Left lung (tissue), 10 donors: ENCODE measurements around the gene IFITM2. TPM values are rescaled to one million over a fixed set of nuclear protein-coding genes. Genes with fewer than 3 reads are reported as not detected.
A peak's percentile ranks its signal among the peaks of the same experiment; 100 is the strongest.
"Not testable (repeated sequence)": the region's sequence is repeated elsewhere in the genome, so short reads cannot be mapped to it uniquely, and the experiment has no call there.

Source experiments
- ATAC-seq: fragments of 200-7000 bp; cut with Tn5 transposase; one replicate; pipeline ENCODE4 v1.9.1; 2020; ENCODE audit warnings: moderate library complexity
- DNase-seq, 4 donors: peaks; one replicate each; pipeline ENCODE4 v3.0.0-alpha.2; 2013 to 2020
- H3K27ac ChIP-seq, 2 donors: fragments of 200-600 bp; sonication (generic) in 1 of 2; one replicate each; pipeline versions ENCODE4 v1.5.0 to v1.8.0; 2020 to 2021
- H3K27me3 ChIP-seq, 2 donors: fragments of 200-600 bp; sonication (generic) in 1 of 2; one replicate each; pipeline versions ENCODE4 v1.5.0 to v1.8.0; 2020 to 2021
- H3K36me3 ChIP-seq, 2 donors: fragments of 200-600 bp; sonication (generic) in 1 of 2; one replicate each; pipeline versions ENCODE4 v1.5.0 to v1.8.0; 2020 to 2021
- H3K4me1 ChIP-seq, 2 donors: fragments of 200-600 bp; one replicate each; pipeline ENCODE4 v1.8.0; 2021
- H3K4me3 ChIP-seq, 2 donors: fragments of 200-600 bp; sonication (generic) in 1 of 2; one replicate each; pipeline versions ENCODE4 v1.5.0 to v1.8.0; 2020 to 2021; ENCODE audit warnings: mild to moderate bottlenecking in 1 of 2
- H3K9me3 ChIP-seq, 2 donors: fragments of 200-600 bp; sonication (generic) in 1 of 2; one replicate each; pipeline versions ENCODE4 v1.5.0 to v1.8.0; 2020 to 2021
- CTCF ChIP-seq, 2 donors: fragments of 200-600 bp; sonication (generic) in 1 of 2; IDR thresholded peaks; one replicate each; pipeline versions ENCODE4 v1.5.0 to v1.8.0; 2021; ENCODE audit warnings: antibody characterized with exemption in 2 of 2
- intact Hi-C, 2 donors: fragments of 100-400 bp; cut with DNase I; formaldehyde crosslinking; loops; one replicate each; pipeline versions ENCODE4 v1.11.2 to v1.14.2; 2022
- polyA plus RNA-seq, 6 donors: library from polyadenylated mRNA; unstranded; fragments of 120-200 nt; gene quantifications; one replicate each; pipeline ENCODE4 v1.2.1, GENCODE V29; 2013; ENCODE audit not compliant: insufficient read length in 6 of 6
- total RNA-seq, 2 donors: library from RNA; stranded (reverse); fragmentation: NEBNext Ultra II Directional; extraction: Animal tissue kit (Norgen Biotek cat#: 25700); gene quantifications; one replicate each; pipeline ENCODE4 v1.2.1, GENCODE V29; 2021
- donor health status: DM: no; HTN: yes; CAD: no.
- donor health status: DM: no; HTN: no; CAD: no.

The IFITM2 gene
- total and polyA plus RNA-seq, 8 donors = 106 to 886 (median 162) TPM

GRCh38 chr11:309979-310572, 2.5 kb downstream of the IFITM2 start:
- intact Hi-C loops, H3K27me3 ChIP-seq, H3K36me3 ChIP-seq, H3K9me3 ChIP-seq: not testable (repeated sequence)
- peak; percentile 4 for ATAC-seq
- H3K4me1 ChIP-seq = peaks cover 9 to 72% of the 10 kb centered on the region in 2 donors
- peak overlapping the region; percentile 35 to 69 for H3K4me3 ChIP-seq
- peak overlapping the region; percentile 88 to 93 for H3K27ac ChIP-seq
- DNase-seq = peak in 1 of 4 donors; percentile 36

GRCh38 chr11:311013-311748, 3.6 kb downstream of the IFITM2 start:
- Histone ChIP-seq H3K4me3 (peak overlapping the region in 1 of 2 donors; percentile 59), H3K4me1 (peaks cover 16 to 72% of the 10 kb centered on the region in 2 donors), H3K27ac (peak overlapping the region; percentile 53 to 91), H3K36me3 (peaks cover 0 to 12% of the 10 kb centered on the region in 2 donors)
- peak; percentile 75 for ATAC-seq
- H3K27me3 ChIP-seq, H3K9me3 ChIP-seq, intact Hi-C loops: not testable (repeated sequence)
- DNase-seq = peak in 1 of 4 donors; percentile 49

GRCh38 chr11:312092-312816, 4.6 kb downstream of the IFITM2 start:
- peak overlapping the region; percentile 53 to 91 for H3K27ac ChIP-seq
- ATAC-seq (no peak), DNase-seq (peak in 1 of 4 donors; percentile 25)
- peaks cover 3 to 8% of the 10 kb centered on the region in 2 donors for H3K27me3 ChIP-seq
- TF ChIP-seq CTCF (IDR thresholded peaks at IDR 0.05) = no peak
- peaks cover 0 to 16% of the 10 kb centered on the region in 2 donors for H3K36me3 ChIP-seq
- peaks cover 16 to 72% of the 10 kb centered on the region in 2 donors for H3K4me1 ChIP-seq
- no peaks in the 10 kb centered on the region for H3K9me3 ChIP-seq
- intact Hi-C loops = no loop called here
- H3K4me3 ChIP-seq = peak overlapping the region in 1 of 2 donors; percentile 59

GRCh38 chr11:313304-313786, 5.7 kb downstream of the IFITM2 start:
- peak overlapping the region; percentile 84 to 91 for H3K27ac ChIP-seq
- intact Hi-C loops = no loop called here
- DNase-seq (peak in 1 of 4 donors; percentile 69), ATAC-seq (no peak)
- no peaks in the 10 kb centered on the region for H3K9me3 ChIP-seq
- no peak for TF ChIP-seq CTCF (IDR thresholded peaks at IDR 0.05)
- H3K27me3 ChIP-seq = peaks cover 3 to 8% of the 10 kb centered on the region in 2 donors
- peak overlapping the region in 1 of 2 donors; percentile 59 for H3K4me3 ChIP-seq
- H3K4me1 ChIP-seq = peaks cover 16 to 70% of the 10 kb centered on the region in 2 donors
- H3K36me3 ChIP-seq = peaks cover 0 to 16% of the 10 kb centered on the region in 2 donors

GRCh38 chr11:313787-314553, 6.4 kb downstream of the IFITM2 start, which contains the start of gene IFITM1:
IFITM1 (plus strand) TSS chr11:314040; CDS start chr11:314171, 131 bp downstream.
- H3K27me3 ChIP-seq = peaks cover 3 to 8% of the 10 kb centered on the region in 2 donors
- peaks cover 0 to 16% of the 10 kb centered on the region in 2 donors for H3K36me3 ChIP-seq
- TF ChIP-seq CTCF (IDR thresholded peaks at IDR 0.05) = no peak
- no peaks in the 10 kb centered on the region for H3K9me3 ChIP-seq
- H3K27ac ChIP-seq = peak within 1 kb of the TSS; percentile 84 to 91
- DNase-seq (peak in 3 of 4 donors; percentile 56 to 83 (median 76)), ATAC-seq (peak; percentile 33)
- intact Hi-C loops = no loop called here
- H3K4me3 ChIP-seq = peak within 1 kb of the TSS; percentile 42 to 59
- H3K4me1 ChIP-seq = peaks cover 16 to 70% of the 10 kb centered on the region in 2 donors

GRCh38 chr11:314554-314875, 6.9 kb downstream of the IFITM2 start:
- H3K9me3 ChIP-seq, intact Hi-C loops, H3K27me3 ChIP-seq: not testable (repeated sequence)
- ATAC-seq (peak; percentile 0), DNase-seq (peak in 1 of 4 donors; percentile 26)
- peaks cover 0 to 13% of the 10 kb centered on the region in 2 donors for H3K36me3 ChIP-seq
- peak overlapping the region; percentile 42 to 59 for H3K4me3 ChIP-seq
- H3K27ac ChIP-seq = peak overlapping the region; percentile 84 to 91
- H3K4me1 ChIP-seq = peaks cover 16 to 64% of the 10 kb centered on the region in 2 donors
